HG02884 (cell line): ENCODE data around the gene PDE6A.
"Not testable (repeated sequence)": the region's sequence is repeated elsewhere in the genome, so short reads cannot be mapped to it uniquely, and the experiment has no call there.

Experiments used
- ATAC-seq: cut with Tn5 transposase; IDR thresholded peaks from one replicate; pipeline ENCODE4 v1.9.1; 2021; ENCODE audit warnings: mild to moderate bottlenecking, moderate library complexity; ENCODE audit not compliant: unreplicated experiment

Gene PDE6A

DNA sequence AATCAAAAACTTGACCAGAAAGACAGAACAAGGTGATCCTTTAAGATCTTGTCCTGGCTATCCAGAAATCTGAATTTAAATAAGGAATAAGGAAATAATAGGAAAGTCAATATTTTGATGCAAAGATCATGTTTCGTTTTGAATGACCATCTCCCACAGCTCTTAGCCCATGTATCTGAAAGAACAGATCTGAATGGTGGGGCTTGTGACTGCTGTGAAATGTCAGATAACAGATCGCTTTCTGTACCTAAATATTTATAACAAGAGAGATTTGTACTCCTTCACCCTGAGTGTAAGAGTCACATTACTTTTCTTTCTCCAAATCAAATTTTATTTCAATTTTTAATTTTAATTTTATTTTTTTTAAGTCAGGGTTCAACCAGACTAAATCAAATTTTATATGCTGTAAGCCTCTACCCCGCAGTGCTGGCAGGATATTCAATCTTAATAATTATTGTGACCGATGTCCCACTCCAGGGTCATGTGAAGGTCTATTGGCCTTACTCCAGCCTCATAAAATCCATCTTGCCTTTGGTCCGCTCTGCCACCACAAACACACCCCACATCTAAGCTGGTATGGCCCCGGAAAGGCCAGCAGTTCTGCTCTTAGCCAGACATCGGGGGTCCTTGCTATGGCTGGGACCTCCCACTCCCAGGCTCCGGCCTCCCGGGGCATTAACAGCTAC lies 9.0 kb upstream of the PDE6A start:
- no peak for ATAC-seq

DNA sequence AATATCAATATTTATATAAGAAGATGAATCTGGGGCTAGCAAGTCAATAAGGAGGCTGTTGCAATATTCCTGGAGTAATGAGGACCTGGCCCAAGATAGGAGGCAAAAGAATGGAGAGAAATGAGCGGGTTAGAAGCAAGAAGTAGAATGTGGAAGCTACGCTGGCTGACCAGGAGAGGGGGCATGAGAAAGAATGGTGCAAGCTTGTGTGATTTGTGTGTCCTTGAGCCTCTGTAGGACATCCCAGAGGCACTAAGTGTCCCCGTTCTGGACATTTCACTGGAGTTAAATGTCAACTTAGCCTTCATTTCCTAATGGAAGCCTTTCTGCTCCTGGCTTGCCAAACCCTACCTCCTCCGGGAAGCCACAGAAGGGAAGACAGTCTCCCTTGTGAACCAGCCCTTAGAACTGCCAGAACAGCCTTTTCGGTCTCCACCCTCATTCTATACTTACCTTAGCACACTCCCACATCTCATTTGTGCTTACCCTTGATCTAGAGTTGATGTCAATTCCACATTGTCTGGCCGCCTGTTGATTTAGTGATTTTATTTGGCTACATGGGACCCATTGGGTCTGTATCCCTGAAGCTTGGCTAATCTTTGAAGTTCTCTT lies 6.7 kb upstream of the PDE6A start:
- no peak for ATAC-seq

DNA sequence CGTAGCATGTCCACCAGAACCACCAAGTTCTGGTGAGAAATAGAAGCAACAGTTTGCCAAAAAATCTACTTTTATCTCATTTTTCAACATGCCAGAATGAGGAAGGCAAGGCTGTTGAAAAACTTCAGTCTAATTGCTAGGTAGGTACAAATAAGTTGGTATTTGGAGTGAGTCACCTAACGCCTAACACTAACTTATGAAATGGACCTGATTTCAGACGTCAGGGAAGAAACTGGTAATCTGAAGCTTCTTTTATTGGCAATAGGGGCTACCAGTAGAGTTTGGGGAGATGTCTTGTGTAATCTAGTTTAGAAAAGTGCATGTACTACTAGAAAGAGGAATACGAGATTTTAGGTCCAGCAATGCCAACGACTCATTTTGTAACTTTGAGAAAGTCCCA lies 4.4 kb upstream of the PDE6A start:
- no peak for ATAC-seq

DNA sequence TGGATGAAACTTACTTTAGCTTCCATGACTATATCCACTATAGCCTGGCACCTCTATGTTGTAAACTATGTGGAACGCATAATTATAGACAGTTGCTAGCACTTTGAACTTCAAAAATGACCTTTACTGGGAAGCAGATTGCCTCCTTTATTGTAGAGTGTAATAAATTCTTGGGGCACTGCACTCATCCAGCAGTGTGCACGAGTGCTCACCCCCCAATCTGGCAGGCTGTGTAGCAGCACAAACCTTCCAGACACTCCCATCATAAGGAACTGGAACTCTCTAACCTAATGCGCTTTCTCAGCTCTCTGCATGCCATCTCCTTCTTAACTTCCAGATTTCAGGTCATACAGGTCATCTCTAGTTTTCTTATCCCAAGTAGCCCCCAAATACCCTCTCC lies 1.5 kb upstream of the PDE6A start:
- no peak for ATAC-seq

DNA sequence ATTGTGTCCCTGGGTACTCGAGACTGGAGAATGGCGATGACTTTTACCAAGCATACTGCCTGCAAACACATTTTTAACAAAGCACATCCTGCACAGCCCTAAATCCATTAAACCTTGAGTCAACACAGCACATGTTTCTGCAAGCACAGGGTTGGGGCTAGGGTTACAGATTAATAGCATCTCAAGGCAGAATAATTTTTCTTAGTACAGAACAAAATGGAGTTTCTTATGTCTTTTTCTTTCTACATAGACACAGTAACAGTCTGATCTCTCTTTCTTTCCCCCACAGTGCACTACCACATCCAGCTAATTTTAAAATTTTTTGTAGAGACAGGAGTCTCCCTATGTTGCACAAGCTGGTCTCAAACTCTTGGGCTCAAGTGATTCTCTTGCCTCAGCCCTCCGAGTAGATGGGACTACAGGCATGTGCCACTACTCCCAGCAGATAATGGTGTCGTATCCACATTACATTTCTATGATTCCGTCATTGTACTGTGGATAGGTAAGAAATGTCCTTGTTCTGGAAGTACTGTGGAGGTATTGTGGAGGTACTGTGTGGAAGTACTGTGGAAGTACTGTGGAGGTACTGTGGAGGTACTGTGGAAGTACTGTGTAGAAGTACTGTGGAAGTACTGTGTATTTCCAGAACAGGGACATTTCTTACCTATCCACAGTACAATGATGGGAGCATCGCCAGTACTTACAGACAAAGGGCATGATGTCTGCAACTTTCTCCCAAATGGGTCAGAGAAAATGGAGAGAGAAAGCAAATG lies 1.2 kb downstream of the PDE6A start:
- ATAC-seq, result not testable (repeated sequence)

DNA sequence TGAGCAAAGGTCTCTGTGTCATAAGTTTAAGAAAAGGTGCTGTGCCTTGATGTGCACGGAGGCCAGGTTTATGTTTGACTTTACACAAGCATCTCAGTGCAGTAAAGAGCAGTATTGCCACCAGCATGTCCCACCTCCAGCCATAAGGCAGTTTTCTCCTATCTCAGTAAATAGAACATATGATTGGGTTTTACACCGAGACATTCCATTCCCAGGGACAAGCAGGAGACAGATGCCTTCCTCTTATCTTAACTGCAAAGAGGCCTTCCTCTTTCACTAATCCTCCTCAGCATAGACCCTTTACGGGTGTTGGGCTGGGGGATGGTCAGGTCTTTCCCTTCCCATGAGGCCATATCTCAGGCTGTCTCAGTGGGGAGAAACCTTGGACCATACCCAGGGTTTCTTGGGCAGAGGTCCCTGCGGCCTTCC lies 1.8 kb downstream of the PDE6A start:
- ATAC-seq, result not testable (repeated sequence)

DNA sequence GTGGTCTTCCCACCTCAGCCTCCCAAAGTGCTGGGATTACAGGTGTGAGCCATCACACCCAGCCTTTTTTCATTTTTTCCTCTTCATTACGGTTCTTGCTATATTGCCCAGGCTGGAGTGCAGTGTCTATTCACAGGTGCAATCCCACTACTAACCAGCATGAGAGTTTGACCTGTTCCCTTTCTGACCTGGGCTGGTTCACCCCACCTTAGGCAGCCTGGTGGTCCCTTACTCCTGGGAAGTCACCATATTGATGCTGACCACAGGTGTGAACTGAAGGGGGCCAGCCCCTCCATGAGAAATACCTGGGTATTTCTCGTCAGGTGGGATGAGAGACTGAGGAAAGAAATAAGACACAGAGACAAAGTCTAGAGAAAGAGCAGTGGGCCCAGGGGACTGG lies 2.4 kb downstream of the PDE6A start:
- no peak for ATAC-seq

DNA sequence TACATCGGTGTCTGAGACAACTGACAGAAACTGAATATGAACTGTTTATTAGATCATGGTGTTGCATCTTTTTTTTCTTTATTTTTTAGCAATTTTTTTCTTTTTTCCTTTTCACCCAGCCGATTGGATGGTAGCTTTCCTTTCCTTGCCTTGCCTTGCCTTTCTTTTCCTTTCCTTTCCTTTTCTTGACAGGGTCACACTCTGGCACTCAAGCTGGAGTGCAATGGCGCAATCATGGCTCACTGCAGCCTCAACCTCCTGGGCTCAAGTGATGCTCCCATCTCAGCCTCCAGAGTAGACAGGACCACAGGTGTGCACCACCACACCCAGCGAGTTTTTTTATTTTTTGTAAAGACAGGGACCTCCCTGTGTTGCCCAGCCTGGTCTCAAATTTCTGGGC lies 2.8 kb downstream of the PDE6A start:
- ATAC-seq, result no peak

DNA sequence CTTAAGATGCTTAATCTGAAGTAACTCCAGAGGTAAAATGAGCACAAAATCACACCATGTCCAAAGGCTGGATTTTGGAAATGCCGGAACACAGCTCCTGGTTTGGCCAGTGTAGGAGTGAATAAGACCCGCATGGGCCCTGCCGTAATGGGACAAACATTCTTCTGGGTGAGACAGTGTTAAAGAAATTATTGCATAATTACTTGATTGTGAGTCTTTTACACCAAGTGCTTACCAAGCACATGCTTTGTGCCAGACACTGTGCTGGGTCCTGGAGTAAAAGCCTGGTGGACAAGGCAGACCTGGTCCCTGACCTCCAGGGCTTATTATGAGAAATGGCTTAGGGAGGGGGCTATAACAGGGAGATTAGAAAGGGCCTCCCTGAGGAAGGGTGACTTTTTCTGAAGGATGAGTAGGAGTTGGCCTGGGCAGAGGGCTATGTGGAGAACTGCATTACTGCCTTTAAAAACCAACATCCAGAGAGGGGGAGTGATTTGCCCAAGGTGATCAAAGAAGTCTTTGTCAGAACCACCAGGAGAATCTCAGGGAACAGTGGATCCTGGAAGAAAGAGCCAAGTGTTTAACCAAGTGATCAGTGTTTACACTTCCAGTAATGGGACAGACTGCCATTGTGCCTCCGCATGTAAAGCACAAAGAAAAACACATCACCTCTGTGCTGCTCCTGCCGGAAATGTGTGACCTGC lies 3.5 kb downstream of the PDE6A start:
- ATAC-seq, result no peak

DNA sequence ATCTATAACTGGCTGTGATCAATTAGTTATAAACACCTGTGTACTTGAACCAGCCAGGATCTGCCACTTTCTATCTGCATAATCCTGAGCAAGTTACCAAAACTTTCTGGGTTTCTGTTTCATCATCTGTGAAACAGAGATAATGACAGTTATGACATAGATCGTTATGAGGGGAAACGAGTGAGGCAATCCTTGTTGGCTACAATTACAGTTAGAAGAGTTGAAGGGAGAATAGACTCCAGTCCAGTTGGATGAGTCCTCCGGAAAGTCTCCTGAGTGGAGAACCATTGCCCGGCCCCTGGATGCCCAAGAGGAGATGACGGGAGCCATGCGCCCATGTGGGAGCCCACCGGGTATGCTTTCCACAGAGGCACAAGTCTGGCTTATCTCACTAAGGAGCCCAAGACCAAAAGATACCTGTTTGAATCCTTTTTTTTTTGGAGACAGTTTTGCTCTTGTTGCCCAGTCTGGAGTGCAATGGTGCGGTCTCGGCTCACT lies 4.5 kb downstream of the PDE6A start:
- no peak for ATAC-seq

DNA sequence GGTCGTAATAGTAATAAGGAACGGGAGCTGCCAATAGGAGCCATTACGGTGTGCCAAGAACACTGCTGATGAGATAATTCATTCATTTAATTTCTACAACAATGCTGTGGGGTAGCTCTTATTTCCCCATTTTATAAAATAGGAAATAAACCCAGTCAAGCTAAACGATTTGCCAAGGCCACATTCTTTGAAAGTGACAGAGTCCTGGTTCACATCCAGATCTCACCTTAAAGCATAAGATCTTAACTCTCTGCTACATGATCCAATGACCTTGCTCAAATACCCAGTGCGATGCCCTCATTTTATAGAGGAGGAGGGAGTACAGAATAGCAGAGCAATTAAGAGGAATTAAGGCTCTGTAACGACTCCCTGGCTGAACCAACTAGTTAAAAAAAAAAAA lies 5.0 kb downstream of the PDE6A start:
- no peak for ATAC-seq

DNA sequence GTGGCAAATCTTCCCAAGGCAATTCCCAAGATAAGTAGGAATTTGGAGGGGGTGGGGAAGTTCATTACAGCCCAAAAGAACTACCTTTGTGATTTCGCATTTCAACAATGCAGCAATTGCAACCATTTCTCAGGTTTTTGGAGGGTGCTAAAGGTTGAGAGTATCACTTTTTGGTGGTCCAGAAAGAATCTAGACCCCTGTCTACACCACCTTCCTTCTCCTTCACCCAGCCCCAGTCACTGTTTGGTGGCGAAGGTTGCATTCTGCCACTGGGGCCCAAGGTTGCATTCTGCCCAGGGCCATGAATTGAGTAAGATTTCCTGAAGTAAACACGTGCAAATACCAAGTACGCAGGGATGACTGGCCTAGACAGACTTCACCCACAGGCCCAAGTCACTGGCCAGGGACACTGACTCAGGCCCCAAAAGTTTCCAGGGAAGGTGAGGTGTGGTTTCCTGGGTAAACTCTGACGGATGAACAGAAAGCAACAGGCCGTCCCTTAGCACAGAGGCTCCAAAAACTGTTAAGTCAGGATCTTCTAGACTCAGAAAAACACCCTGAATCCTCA lies 5.7 kb downstream of the PDE6A start:
- ATAC-seq, result no peak

DNA sequence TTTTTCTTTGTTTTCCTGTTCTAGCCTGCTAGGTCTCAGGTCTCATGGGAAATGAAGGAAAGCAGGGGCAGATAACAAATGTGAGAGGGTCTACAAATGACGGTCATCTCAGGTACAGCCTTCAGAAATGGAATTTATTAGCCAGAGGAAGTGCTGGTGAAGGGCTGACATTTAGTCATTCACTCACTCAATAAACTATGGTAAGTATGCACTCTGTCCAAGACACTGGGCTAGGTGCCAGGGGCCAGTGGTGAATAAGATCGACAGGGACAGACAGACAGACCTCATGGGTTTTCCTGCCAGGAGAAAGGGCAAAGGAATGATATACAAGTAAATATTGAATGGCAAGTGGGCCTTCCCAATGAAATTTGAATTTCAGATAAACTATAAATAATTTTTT lies 6.3 kb downstream of the PDE6A start:
- ATAC-seq, result no peak

DNA sequence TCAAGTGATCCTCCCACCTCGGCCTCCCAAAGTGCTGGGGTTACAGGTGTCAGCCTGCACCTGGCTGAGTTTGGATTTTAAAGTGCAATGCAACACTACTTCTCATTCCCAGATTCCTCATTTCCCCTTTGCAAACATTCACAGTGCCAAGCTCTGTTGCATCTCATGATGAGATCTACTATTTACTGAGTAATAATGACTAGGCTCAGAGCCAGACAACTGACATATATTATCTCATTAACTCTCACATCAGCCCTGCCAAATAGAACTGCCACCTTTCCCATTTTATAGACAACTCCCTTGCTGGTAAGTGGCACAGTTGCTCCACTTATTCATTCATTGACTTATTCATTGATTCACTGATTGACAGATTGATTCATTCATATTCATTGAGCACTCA lies 7.0 kb downstream of the PDE6A start:
- no peak for ATAC-seq

DNA sequence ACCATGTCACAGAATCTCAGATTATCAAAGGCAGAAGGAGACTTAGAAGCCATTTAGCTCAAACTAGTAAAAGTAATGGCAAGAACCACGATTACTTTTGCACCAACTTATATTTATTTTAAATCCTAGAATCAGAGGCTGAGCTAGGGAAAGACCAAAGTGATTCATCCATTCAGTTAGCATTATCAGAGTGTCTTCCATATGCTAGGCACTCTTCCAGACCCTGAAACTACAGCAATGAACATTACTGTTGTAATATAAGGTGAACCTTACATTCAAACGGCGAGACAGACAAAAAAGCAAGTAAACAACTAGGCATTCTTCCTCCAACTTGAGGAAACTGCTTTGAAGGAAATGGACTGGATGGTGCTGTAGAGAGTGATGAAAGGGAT lies 7.9 kb downstream of the PDE6A start:
- ATAC-seq, result no peak

DNA sequence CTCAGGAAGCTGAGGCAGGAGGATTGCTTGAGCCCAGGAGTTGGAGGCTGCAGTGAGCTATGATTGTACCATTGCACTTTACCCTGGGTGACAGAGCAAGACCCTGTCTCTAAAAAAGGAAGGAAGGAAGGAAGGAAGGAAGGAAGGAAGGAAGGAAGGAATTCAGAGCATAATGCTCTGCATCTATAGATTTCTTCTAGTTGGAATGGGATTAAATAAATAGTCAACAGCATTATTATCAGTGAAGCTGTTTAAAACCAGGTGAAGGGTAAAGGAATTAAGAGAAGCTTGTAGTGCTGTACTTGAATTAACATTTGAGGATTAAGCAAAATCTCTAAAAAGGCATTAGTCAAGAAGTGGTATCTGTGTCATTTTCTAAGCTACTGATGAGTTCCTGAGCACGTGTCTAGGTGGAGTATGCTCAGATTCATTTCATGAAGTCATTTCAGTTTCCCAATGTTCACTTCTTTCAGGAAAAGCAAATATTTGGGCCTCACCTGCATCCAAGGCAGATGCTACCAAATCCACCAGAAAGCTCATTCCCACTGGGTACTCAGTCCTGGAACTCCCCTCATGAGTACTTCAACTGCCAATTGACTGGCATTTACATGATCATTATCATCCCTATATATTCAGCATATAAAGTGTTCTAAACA lies 8.4 kb downstream of the PDE6A start:
- no peak for ATAC-seq

DNA sequence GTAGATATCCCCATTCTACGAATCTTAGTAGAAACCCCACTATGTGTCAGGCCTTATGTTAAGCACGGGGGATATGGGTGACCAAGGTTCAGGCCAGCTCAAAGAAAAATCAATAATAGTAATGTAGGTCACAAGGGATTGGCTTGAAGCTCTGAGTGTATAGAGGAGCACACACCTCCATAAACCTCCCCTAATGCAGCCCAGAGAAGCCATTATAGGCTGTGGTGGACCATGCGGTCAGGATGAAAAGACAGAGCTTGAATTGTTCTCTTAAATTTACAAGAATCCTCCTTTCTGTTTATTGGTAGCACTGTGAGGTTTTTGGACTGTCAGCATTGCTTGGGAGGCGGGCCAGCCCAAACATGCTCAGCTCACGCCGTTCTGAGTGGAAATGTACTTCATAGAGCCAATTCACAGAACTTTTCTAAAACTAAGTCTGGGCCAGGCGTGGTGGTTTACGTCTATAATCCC lies 9.1 kb downstream of the PDE6A start:
- ATAC-seq, result no peak

DNA sequence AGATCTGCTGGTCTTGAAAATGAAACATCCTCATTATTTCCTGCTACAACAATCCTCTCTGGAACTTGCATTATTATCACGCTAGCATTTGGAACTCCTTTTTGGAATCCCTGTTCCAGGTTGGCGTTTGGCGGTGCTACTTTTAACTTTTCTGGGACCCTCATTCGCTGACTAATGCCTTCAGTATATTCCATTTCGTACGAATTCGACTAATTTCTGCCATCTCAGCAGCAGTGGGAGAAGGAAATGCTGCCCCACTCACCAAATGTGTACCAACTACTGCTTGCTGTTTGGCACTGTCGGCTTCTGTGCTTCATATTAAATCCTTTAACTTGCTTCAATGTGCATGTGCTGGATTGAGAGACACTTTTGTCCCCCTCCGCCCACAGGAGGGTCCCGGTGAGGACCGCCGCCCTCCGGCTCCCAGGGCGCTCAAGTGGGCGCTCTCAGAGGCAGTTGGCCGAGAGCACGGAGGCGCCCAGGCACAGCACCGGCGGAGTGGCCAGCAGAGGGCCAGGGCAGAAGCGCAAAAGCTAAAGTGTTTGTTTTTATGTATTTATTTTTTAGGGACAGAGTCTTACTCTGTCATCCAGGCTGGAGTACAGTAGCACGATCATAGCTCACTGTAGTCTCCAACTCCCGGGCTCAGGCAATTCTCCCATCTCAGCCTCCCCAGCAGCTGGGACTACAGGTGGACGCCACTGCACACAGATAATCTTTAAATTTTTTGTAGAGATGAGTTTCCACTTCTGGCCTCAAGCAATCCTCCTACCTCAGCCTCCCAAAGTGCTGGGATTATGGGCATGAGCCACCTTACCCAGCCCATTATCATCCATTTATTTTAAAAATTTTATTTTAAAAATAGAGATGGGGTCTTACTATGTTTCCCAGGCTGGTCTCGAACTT lies 11.9 kb downstream of the PDE6A start:
- no peak for ATAC-seq

DNA sequence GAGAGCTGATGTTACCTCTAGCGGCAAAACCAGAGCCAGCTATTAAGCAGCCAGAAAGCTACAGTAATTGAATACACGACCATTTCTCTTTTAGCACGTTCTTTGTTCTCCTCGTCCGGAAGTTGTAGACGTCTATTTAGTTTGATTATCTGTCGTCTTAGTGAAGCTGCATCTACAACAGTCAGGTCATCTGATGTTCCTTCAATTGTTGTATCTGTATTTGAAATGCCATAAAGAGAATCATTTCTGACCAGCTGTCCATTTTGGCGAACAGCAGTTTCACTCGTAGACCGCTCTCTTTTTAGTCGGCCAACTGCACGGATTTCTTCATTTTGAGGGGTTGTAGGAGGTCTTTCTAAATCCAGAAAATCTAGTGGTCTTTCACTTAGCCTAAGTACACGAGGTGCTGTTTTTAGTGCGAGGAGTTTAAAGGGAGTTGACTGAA lies 12.6 kb downstream of the PDE6A start:
- no peak for ATAC-seq
